Neuronal stem cell (in vitro differentiated cells): Measurements from ENCODE around the gene BBLN.
A peak's percentile ranks its signal among the peaks of the same experiment; 100 is the strongest.

Experiments used
- DNase-seq: peaks from one replicate; pipeline ENCODE4 v3.0.0-alpha.2; 2013; ENCODE audit warnings: low spot score
- H2AFZ ChIP-seq: one replicate; pipeline ENCODE4 v1.6.1; 2013; ENCODE audit warnings: mild to moderate bottlenecking, low read length, inconsistent platforms
- H2AK5ac ChIP-seq: 2 replicates; pipeline ENCODE4 v1.6.1; 2013; ENCODE audit warnings: low read depth, mild to moderate bottlenecking, inconsistent platforms, low read length, moderate library complexity, mixed read lengths
- H2BK120ac ChIP-seq: 2 replicates; pipeline ENCODE4 v1.6.1; 2013; ENCODE audit warnings: low read depth, mild to moderate bottlenecking, inconsistent platforms, low read length, moderate library complexity, mixed read lengths
- H2BK12ac ChIP-seq: one replicate; pipeline ENCODE4 v1.6.1; 2013; ENCODE audit warnings: low read length, inconsistent platforms
- H2BK15ac ChIP-seq: 2 replicates; pipeline ENCODE4 v1.6.1; 2013; ENCODE audit warnings: mild to moderate bottlenecking, low read length, inconsistent platforms, mixed read lengths
- H2BK5ac ChIP-seq: one replicate; pipeline ENCODE4 v1.6.1; 2013; ENCODE audit warnings: inconsistent platforms, mild to moderate bottlenecking, low read length, moderate library complexity
- H3K14ac ChIP-seq: one replicate; pipeline ENCODE4 v1.6.1; 2013; ENCODE audit warnings: low read length, inconsistent platforms
- H3K18ac ChIP-seq: 2 replicates; pipeline ENCODE4 v1.6.1; 2013; ENCODE audit warnings: low read length, inconsistent platforms
- H3K23ac ChIP-seq: 2 replicates; pipeline ENCODE4 v1.6.1; 2013; ENCODE audit warnings: low read depth, mild to moderate bottlenecking, mixed read lengths, low read length, inconsistent platforms; ENCODE audit not compliant: poor library complexity
- H3K27ac ChIP-seq: replicated peaks from 3 replicates; pipeline ENCODE4 v1.5.1; 2013; ENCODE audit warnings: low read length, inconsistent platforms
- H3K27me3 ChIP-seq, 3 experiments: 2 replicates each; pipeline ENCODE4 v1.6.1; 2013; ENCODE audit warnings: low read length in 3 of 3, mild to moderate bottlenecking in 2 of 3, inconsistent platforms in 1 of 3, low read depth in 1 of 3, mixed read lengths in 1 of 3, moderate library complexity in 1 of 3; ENCODE audit not compliant: control insufficient read depth in 3 of 3, insufficient read depth in 3 of 3
- H3K36me3 ChIP-seq, 2 donors: replicated peaks in 1 of 2; 2 replicates each; pipeline ENCODE4 v1.6.1; 2013; ENCODE audit warnings: low read length in 2 of 2; ENCODE audit not compliant: control insufficient read depth in 2 of 2, insufficient read depth in 2 of 2
- H3K4ac ChIP-seq: 2 replicates; pipeline ENCODE4 v1.6.1; 2013; ENCODE audit warnings: inconsistent platforms, mild to moderate bottlenecking, low read length, moderate library complexity
- H3K4me1 ChIP-seq, 2 donors: 1 replicate in 1 of 2; 2 replicates in 1 of 2; pipeline ENCODE4 v1.6.1; 2013; ENCODE audit warnings: low read length in 2 of 2, low read depth in 1 of 2; ENCODE audit not compliant: control insufficient read depth in 2 of 2, insufficient read depth in 1 of 2
- H3K4me2 ChIP-seq: one replicate; pipeline ENCODE4 v1.6.1; 2013; ENCODE audit warnings: mild to moderate bottlenecking, low read length, inconsistent platforms; ENCODE audit not compliant: insufficient read depth, poor library complexity, severe bottlenecking
- H3K4me3 ChIP-seq, 2 donors: 2 replicates each; pipeline ENCODE4 v1.5.1; 2013; ENCODE audit warnings: low read length in 2 of 2, mild to moderate bottlenecking in 2 of 2, inconsistent platforms in 1 of 2, moderate library complexity in 1 of 2
- H3K79me1 ChIP-seq: one replicate; pipeline ENCODE4 v1.6.1; 2013; ENCODE audit warnings: low read depth, mild to moderate bottlenecking, inconsistent platforms, low read length, moderate library complexity
- H3K9ac ChIP-seq: one replicate; pipeline ENCODE4 v1.6.1; 2013; ENCODE audit warnings: mild to moderate bottlenecking, low read depth, low read length, inconsistent platforms; ENCODE audit not compliant: poor library complexity
- H3K9me3 ChIP-seq, 2 donors: replicated peaks in 1 of 2; 2 replicates each; pipeline versions ENCODE3 to v1.6.1; 2013; ENCODE audit warnings: low read length in 2 of 2, mild to moderate bottlenecking in 2 of 2, inconsistent platforms in 1 of 2, low read depth in 1 of 2, mixed read lengths in 1 of 2, moderate library complexity in 1 of 2; ENCODE audit not compliant: control insufficient read depth in 2 of 2, insufficient read depth in 1 of 2
- H4K8ac ChIP-seq: one replicate; pipeline ENCODE4 v1.6.1; 2013; ENCODE audit warnings: low read depth, mild to moderate bottlenecking, inconsistent platforms, low read length, moderate library complexity
- H4K91ac ChIP-seq: one replicate; pipeline ENCODE4 v1.6.1; 2013; ENCODE audit warnings: low read length, low read depth, mild to moderate bottlenecking, inconsistent platforms; ENCODE audit not compliant: poor library complexity
- WGBS, 2 donors: extraction: QIAGEN DNeasy Blood & Tissue Kit; methylation state at CpG; one replicate each; pipeline ENCODE4 v1.1.7; 2013; ENCODE audit warnings: missing lambda C conversion rate in 2 of 2, mixed read lengths in 1 of 2; ENCODE audit not compliant: insufficient read length in 2 of 2, insufficient replicate concordance in 1 of 2; ENCODE audit errors: extremely low coverage in 2 of 2; 5-methylcytosine and 5-hydroxymethylcytosine counted together

The BBLN gene

GRCh38 chr9:128120741-128121465 is 39.2 kb upstream of the BBLN start:
- H3K4ac ChIP-seq: no peak overlapping the region
- H4K8ac ChIP-seq: no peak overlapping the region
- no peak overlapping the region for H3K27ac ChIP-seq
- no peaks in the 10 kb centered on the region for H3K9me3 ChIP-seq
- no peak overlapping the region for H3K4me2 ChIP-seq
- no peak overlapping the region for H2BK12ac ChIP-seq
- no peak overlapping the region for H2BK120ac ChIP-seq
- no CpG with 5 or more reads among the region's 29 CpGs for WGBS, 2 donors
- no peak for DNase-seq
- H3K18ac ChIP-seq: no peak overlapping the region
- H3K9ac ChIP-seq: peak overlapping the region; percentile 50
- no peak overlapping the region for H4K91ac ChIP-seq
- H2BK5ac ChIP-seq: no peak overlapping the region
- no peak overlapping the region for H2AK5ac ChIP-seq
- H3K36me3 ChIP-seq: peaks cover 22 to 47% of the 10 kb centered on the region in 2 donors
- H3K4me3 ChIP-seq: peak overlapping the region in 1 of 2 donors; percentile 24
- H3K14ac ChIP-seq: peak overlapping the region; percentile 56
- H3K4me1 ChIP-seq: peaks cover 4 to 9% of the 10 kb centered on the region in 2 donors
- no peaks in the 10 kb centered on the region for H3K27me3 ChIP-seq
- peaks cover 7% of the 10 kb centered on the region for H3K79me1 ChIP-seq
- H3K23ac ChIP-seq: no peak overlapping the region
- no peak overlapping the region for H2AFZ ChIP-seq
- H2BK15ac ChIP-seq: no peak overlapping the region

DNA sequence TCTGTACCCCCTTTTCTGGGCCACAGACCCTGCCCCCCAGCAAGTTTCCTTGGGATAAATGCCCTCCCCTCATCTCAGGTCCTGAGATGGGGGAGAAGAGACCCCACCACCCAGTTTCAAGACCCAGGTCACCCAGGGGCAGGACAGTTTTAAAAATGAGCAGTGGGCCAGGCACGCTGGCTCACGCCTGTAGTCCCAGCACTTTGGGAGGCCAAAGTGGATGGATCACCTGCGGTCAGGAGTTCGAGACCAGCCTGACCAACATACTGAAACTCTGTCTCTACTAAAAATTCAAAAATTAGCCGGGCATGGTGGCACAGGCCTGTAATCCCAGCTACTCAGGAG is 38.6 kb upstream of the BBLN start:
- Histone ChIP-seq H3K4ac (no peak overlapping the region), H2AK5ac (no peak overlapping the region), H3K4me3 (no peak overlapping the region), H3K27me3 (no peaks in the 10 kb centered on the region), H3K79me1 (peaks cover 7% of the 10 kb centered on the region), H2BK12ac (no peak overlapping the region), H3K9ac (no peak overlapping the region), H4K8ac (no peak overlapping the region), H4K91ac (no peak overlapping the region), H3K23ac (no peak overlapping the region), H3K36me3 (peaks cover 22 to 47% of the 10 kb centered on the region in 2 donors), H2BK5ac (no peak overlapping the region), H3K27ac (no peak overlapping the region), H3K4me1 (peaks cover 4 to 13% of the 10 kb centered on the region in 2 donors), H2BK15ac (no peak overlapping the region), H3K4me2 (no peak overlapping the region), H3K18ac (no peak overlapping the region), H3K14ac (peak overlapping the region; percentile 56), H2BK120ac (no peak overlapping the region), H2AFZ (no peak overlapping the region), H3K9me3 (no peaks in the 10 kb centered on the region)
- no CpG with 5 or more reads among the region's 5 CpGs for WGBS, 2 donors
- no peak for DNase-seq

DNA sequence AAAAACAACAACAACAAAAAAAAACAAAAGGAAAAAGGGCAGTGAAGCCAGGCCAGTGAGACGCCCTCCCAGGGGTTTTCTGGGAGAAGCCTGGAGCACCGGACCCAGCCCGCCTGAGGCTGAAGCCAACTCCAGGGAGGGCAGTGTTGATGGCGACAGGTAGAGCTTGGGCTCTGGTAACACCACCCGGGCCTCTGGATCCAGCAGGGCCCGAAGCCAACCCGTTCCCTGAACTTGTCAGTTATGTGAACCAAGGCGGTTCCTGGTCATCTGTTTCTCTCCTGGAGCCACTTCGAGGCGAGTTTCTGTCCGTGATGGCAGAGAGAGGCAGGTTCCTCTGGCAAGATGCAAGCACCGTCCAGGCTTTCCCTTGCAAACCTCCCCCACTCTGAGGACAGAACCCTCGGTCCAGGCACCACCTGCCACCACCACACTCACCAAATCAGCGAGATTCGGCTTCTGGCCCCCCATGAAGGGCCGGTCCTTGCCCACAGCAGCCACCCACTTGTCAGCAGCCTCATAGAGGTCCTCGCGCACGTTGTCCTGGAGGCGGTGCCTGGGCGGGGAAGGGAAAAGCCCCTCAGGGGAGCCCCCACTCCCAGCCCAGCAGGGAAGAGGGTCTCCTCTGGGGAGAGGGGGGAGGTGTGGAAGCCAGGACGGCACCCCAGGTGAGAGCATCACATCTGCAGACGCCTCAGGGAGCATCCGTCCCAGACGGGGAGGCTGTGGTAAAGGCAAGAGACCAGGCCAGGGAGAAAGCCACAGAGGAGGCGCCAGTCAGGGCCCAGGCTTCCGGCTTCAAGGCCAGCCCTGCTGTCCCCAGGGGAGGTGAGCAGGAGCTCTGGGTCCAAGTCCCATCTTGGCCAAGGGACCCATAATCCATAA is 37.9 kb upstream of the BBLN start:
- WGBS, 2 donors: no CpG with 5 or more reads among the region's 27 CpGs
- no peak overlapping the region for H3K18ac ChIP-seq
- H4K8ac ChIP-seq: no peak overlapping the region
- no peak overlapping the region for H2AFZ ChIP-seq
- no peaks in the 10 kb centered on the region for H3K9me3 ChIP-seq
- no peak overlapping the region for H3K27ac ChIP-seq
- H3K4me2 ChIP-seq: no peak overlapping the region
- H3K27me3 ChIP-seq: no peaks in the 10 kb centered on the region
- no peak overlapping the region for H2BK15ac ChIP-seq
- no peak overlapping the region for H3K4me3 ChIP-seq
- H3K36me3 ChIP-seq: peaks cover 22 to 47% of the 10 kb centered on the region in 2 donors
- no peak overlapping the region for H3K4ac ChIP-seq
- H2BK120ac ChIP-seq: no peak overlapping the region
- DNase-seq: no peak
- H3K9ac ChIP-seq: no peak overlapping the region
- no peak overlapping the region for H4K91ac ChIP-seq
- H2BK12ac ChIP-seq: no peak overlapping the region
- peaks cover 7% of the 10 kb centered on the region for H3K79me1 ChIP-seq
- no peak overlapping the region for H2BK5ac ChIP-seq
- no peak overlapping the region for H2AK5ac ChIP-seq
- H3K4me1 ChIP-seq: peaks cover 4 to 15% of the 10 kb centered on the region in 2 donors
- no peak overlapping the region for H3K14ac ChIP-seq
- no peak overlapping the region for H3K23ac ChIP-seq

GRCh38 chr9:128122809-128123175 is 37.3 kb upstream of the BBLN start:
- Histone ChIP-seq H3K23ac (no peak overlapping the region), H2AK5ac (no peak overlapping the region), H3K79me1 (peaks cover 7% of the 10 kb centered on the region), H3K27me3 (no peaks in the 10 kb centered on the region), H3K4me2 (no peak overlapping the region), H2AFZ (no peak overlapping the region), H4K8ac (no peak overlapping the region), H3K4me3 (no peak overlapping the region), H3K27ac (no peak overlapping the region), H2BK120ac (no peak overlapping the region), H3K9me3 (no peaks in the 10 kb centered on the region), H3K36me3 (peaks cover 22 to 47% of the 10 kb centered on the region in 2 donors), H3K4me1 (peaks cover 4 to 15% of the 10 kb centered on the region in 2 donors), H2BK15ac (no peak overlapping the region), H3K18ac (no peak overlapping the region), H2BK5ac (no peak overlapping the region), H2BK12ac (no peak overlapping the region), H3K4ac (no peak overlapping the region), H4K91ac (no peak overlapping the region), H3K9ac (peak overlapping the region; percentile 21), H3K14ac (peak overlapping the region; percentile 38)
- WGBS, 2 donors: no CpG with 5 or more reads among the region's 24 CpGs
- DNase-seq: no peak
